ENCODE results near the gene PAX1. TPM values are rescaled to one million over a fixed set of nuclear protein-coding genes. Genes with fewer than 3 reads are reported as not detected.

The PAX1 gene
- total and polyA plus RNA-seq, 2 experiments from 2014 or later: 0.14 TPM; not detected in 1

DNA sequence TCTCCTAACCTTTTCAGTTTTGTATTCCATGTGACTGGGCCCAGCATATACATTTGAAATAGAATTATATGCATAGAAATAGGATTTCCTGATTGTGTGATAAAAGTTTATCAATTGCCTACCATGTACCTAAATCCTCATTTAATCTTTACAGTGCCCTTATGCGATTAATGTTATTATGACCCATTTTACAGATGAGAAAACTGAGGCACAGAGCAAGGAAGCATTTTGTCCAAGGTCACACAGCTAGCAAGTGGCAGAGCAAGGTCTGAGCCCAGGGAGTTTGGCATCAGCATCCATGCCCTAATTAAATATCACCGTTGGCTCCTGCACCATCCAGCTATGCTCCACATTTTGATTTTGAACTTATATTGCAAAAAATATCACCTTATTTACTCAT, 28.2 kb upstream of the PAX1 start (continued):
- TF ChIP-seq ZNF462 (CRISPR knock-in tag; IDR thresholded peaks at IDR 0.05): no peak
- no peak for TF ChIP-seq JUNB (IDR thresholded peaks at IDR 0.05; ENCODE audit: unreplicated experiment)
- TF ChIP-seq, protein P1, sequence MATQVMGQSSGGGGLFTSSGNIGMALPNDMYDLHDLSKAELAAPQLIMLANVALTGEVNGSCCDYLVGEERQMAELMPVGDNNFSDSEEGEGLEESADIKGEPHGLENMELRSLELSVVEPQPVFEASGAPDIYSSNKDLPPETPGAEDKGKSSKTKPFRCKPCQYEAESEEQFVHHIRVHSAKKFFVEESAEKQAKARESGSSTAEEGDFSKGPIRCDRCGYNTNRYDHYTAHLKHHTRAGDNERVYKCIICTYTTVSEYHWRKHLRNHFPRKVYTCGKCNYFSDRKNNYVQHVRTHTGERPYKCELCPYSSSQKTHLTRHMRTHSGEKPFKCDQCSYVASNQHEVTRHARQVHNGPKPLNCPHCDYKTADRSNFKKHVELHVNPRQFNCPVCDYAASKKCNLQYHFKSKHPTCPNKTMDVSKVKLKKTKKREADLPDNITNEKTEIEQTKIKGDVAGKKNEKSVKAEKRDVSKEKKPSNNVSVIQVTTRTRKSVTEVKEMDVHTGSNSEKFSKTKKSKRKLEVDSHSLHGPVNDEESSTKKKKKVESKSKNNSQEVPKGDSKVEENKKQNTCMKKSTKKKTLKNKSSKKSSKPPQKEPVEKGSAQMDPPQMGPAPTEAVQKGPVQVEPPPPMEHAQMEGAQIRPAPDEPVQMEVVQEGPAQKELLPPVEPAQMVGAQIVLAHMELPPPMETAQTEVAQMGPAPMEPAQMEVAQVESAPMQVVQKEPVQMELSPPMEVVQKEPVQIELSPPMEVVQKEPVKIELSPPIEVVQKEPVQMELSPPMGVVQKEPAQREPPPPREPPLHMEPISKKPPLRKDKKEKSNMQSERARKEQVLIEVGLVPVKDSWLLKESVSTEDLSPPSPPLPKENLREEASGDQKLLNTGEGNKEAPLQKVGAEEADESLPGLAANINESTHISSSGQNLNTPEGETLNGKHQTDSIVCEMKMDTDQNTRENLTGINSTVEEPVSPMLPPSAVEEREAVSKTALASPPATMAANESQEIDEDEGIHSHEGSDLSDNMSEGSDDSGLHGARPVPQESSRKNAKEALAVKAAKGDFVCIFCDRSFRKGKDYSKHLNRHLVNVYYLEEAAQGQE (IDR thresholded peaks at IDR 0.05; ENCODE audit: unreplicated experiment): no peak
- no peak for TF ChIP-seq POLR2AphosphoS5 (IDR thresholded peaks at IDR 0.05; ENCODE audit: low read depth)

- no peaks in the 10 kb centered on the region for H3K4me1 ChIP-seq (ENCODE audit: insufficient read depth)
- no peaks in the 10 kb centered on the region for H3K36me3 ChIP-seq (ENCODE audit: insufficient read depth)
- no peaks in the 10 kb centered on the region for H4K20me1 ChIP-seq (replicated peaks; ENCODE audit: insufficient read depth)
- no peak overlapping the region for H3K4me2 ChIP-seq
- ATAC-seq (no peak), DNase-seq (ENCODE audit: low spot score) (no peak)
- H3K4me1 Mint-ChIP-seq: no peaks in the 10 kb centered on the region
- no peak overlapping the region for H3K4me3 Mint-ChIP-seq
- no peak overlapping the region for H3K27ac ChIP-seq (ENCODE audit: low read depth)
- peaks cover 3% of the 10 kb centered on the region for H3K27me3 Mint-ChIP-seq (ENCODE audit: insufficient read depth, low read depth, poor library complexity)
- no peaks in the 10 kb centered on the region for H3K36me3 Mint-ChIP-seq (ENCODE audit: low read depth)
- H3K79me2 ChIP-seq (replicated peaks; ENCODE audit: insufficient read depth): no peaks in the 10 kb centered on the region
- H3K4me3 ChIP-seq: no peak overlapping the region
- H2AFZ ChIP-seq: no peak overlapping the region
- no peaks in the 10 kb centered on the region for H3K9me3 Mint-ChIP-seq
- no peaks in the 10 kb centered on the region for H3K27me3 ChIP-seq (ENCODE audit: insufficient read depth)
- H3F3A ChIP-seq (replicated peaks; ENCODE audit: low read depth): no peaks in the 10 kb centered on the region
- H3K27ac Mint-ChIP-seq: no peak overlapping the region
- peaks cover 4% of the 10 kb centered on the region; the same call in 1 of the 2 replicates for H3K9me2 ChIP-seq (ENCODE audit: insufficient read depth)
- TF ChIP-seq, protein P2, sequence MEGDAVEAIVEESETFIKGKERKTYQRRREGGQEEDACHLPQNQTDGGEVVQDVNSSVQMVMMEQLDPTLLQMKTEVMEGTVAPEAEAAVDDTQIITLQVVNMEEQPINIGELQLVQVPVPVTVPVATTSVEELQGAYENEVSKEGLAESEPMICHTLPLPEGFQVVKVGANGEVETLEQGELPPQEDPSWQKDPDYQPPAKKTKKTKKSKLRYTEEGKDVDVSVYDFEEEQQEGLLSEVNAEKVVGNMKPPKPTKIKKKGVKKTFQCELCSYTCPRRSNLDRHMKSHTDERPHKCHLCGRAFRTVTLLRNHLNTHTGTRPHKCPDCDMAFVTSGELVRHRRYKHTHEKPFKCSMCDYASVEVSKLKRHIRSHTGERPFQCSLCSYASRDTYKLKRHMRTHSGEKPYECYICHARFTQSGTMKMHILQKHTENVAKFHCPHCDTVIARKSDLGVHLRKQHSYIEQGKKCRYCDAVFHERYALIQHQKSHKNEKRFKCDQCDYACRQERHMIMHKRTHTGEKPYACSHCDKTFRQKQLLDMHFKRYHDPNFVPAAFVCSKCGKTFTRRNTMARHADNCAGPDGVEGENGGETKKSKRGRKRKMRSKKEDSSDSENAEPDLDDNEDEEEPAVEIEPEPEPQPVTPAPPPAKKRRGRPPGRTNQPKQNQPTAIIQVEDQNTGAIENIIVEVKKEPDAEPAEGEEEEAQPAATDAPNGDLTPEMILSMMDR (conservative IDR thresholded peaks at IDR 0.05; ENCODE audit: low read depth in 2 of 2): no peak
These were observed 27.7 kb upstream of the PAX1 start for GRCh38 chr20:21677781-21678180.

Data from GM23338 (cell line).